ENCODE data around the gene AIMP1. TPM values are rescaled to one million over a fixed set of nuclear protein-coding genes. Genes with fewer than 3 reads are reported as not detected.

Gene AIMP1
- total and polyA plus RNA-seq, 2 of the 13 experiments (the other 11 are each of a cell fraction or from before 2014, with no cell fraction given) = 28.6 to 82.9 TPM

DNA sequence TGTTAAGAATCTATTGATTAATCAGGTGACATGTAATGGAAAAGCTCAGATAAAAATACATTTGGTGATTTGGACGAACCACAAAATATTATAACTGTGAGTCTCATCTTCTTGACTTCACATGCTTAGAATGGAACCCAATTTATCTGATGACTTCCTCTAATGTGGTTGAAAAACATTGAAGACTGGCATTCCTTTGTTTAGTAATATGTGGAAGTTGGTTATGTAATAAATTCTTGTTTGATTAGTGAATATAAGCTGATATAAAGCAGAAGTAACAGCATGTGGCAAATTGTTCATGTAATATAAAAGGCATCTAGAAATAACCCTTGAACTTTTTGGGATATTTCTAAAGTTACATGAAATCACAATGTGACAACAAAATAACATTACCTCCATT lies 42.5 kb downstream of the AIMP1 start:
- in situ Hi-C loops (cut with HindIII; ENCODE audit: extremely low pct_ligation_motif_present, low pct_unique_long_range_greater_than_20kb) = loop anchor here (25.0 kb wide), 1 partner anchor 453 kb away; no protein-coding TSS in a partner anchor
- intact Hi-C loops (cut with micrococcal nuclease; ENCODE audit: unreplicated experiment) = no loop called here
- TF ChIP-seq ZNF282 (IDR thresholded peaks at IDR 0.05; ENCODE audit: partially characterized antibody) (no peak), NR2F6 (IDR thresholded peaks at IDR 0.05) (no peak), NR2F6 (CRISPR knock-in tag; IDR thresholded peaks at IDR 0.05) (no peak), ZNF772 (CRISPR knock-in tag; IDR thresholded peaks at IDR 0.05) (no peak), ZNF235 (CRISPR knock-in tag; IDR thresholded peaks at IDR 0.05; ENCODE audit: borderline replicate concordance) (no peak), GZF1 (CRISPR knock-in tag; IDR thresholded peaks at IDR 0.05) (no peak), ZNF460 (CRISPR knock-in tag; IDR thresholded peaks at IDR 0.05; ENCODE audit: borderline replicate concordance) (no peak), NR2F1 (CRISPR knock-in tag; IDR thresholded peaks at IDR 0.05) (no peak), KLF15 (CRISPR knock-in tag; IDR thresholded peaks at IDR 0.05; ENCODE audit: borderline replicate concordance) (no peak), ZSCAN22 (CRISPR knock-in tag; IDR thresholded peaks at IDR 0.05) (no peak), AFF4 (CRISPR knock-in tag; IDR thresholded peaks at IDR 0.05) (no peak), GATAD1 (CRISPR knock-in tag; IDR thresholded peaks at IDR 0.05) (no peak), SMC3 (IDR thresholded peaks at IDR 0.05; ENCODE audit: low read length) (no peak)
- TF ChIP-seq, protein P1, sequence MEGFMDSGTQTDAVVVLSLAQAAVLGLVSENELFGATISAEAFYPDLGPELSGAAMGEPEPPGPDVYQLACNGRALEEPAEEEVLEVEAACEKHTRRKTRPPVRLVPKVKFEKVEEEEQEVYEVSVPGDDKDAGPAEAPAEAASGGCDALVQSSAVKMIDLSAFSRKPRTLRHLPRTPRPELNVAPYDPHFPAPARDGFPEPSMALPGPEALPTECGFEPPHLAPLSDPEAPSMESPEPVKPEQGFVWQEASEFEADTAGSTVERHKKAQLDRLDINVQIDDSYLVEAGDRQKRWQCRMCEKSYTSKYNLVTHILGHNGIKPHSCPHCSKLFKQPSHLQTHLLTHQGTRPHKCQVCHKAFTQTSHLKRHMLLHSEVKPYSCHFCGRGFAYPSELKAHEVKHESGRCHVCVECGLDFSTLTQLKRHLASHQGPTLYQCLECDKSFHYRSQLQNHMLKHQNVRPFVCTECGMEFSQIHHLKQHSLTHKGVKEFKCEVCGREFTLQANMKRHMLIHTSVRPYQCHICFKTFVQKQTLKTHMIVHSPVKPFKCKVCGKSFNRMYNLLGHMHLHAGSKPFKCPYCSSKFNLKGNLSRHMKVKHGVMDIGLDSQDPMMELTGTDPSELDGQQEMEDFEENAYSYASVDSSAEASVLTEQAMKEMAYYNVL (CRISPR knock-in tag; IDR thresholded peaks at IDR 0.05; ENCODE audit: borderline replicate concordance) = no peak
- ChIA-PET POLR2A (no interaction called here), CTCF (ENCODE audit: low intra/inter-chr PET ratio, low total read pairs) (no interaction called here)
- Histone ChIP-seq H3K9me3 (ENCODE audit: low read length) (no peaks in the 10 kb centered on the region), H3K4me3 (replicated peaks in 1 of 3; ENCODE audit: insufficient read depth in 1 of 3, low read depth in 2 of 3, low read length in 3 of 3) (no peak overlapping the region), H3K4me2 (ENCODE audit: low read depth, low read length) (no peak overlapping the region), H3K9ac (ENCODE audit: insufficient read depth, low read depth, low read length) (no peak overlapping the region), H3K4me1 (ENCODE audit: insufficient read depth, low read length) (no peaks in the 10 kb centered on the region), H3K27ac (ENCODE audit: extremely low read length, insufficient read depth, low read length) (no peak overlapping the region), H3K36me3 (replicated peaks in 1 of 2; ENCODE audit: control insufficient read depth in 1 of 2, insufficient read depth in 2 of 2, low read length in 2 of 2) (no peaks in the 10 kb centered on the region), H3K27me3 (ENCODE audit: control insufficient read depth in 1 of 2, insufficient read depth in 2 of 2, low read length in 2 of 2) (no peaks in the 10 kb centered on the region), H3K79me2 (ENCODE audit: insufficient read depth, low read length) (no peaks in the 10 kb centered on the region), H4K20me1 (ENCODE audit: insufficient read depth, low read length) (no peaks in the 10 kb centered on the region), H2AFZ (ENCODE audit: low read length) (no peak overlapping the region)
- no peak for ATAC-seq
- 96% methylated on average over 1 of the region's 1 CpG for WGBS (ENCODE audit: low lambda C conversion rate)
- BruUV-seq (replicated peaks) = no TSS peak
- no peak for FAIRE-seq
- no peak for DNase-seq (ENCODE audit: low spot score)

Data from HepG2 (cell line).